Muscle layer of duodenum (tissue), 2 donors: Measurements from ENCODE around the gene COX7A2.

ENCODE experiments used
- H3K27ac ChIP-seq: one replicate; pipeline ENCODE4 v1.7.0; 2013; ENCODE audit warnings: mild to moderate bottlenecking, low read length
- H3K27me3 ChIP-seq: one replicate; pipeline ENCODE4 v1.7.0; 2013; ENCODE audit warnings: low read depth, mild to moderate bottlenecking, control low read depth, low read length
- H3K36me3 ChIP-seq, 2 donors: one replicate each; pipeline ENCODE4 v1.7.0; 2013; ENCODE audit warnings: low read length in 2 of 2, control low read depth in 1 of 2, mild to moderate bottlenecking in 1 of 2; ENCODE audit not compliant: insufficient read depth in 2 of 2, control insufficient read depth in 1 of 2
- H3K4me1 ChIP-seq, 2 donors: one replicate each; pipeline ENCODE4 v1.7.0; 2013; ENCODE audit warnings: low read length in 2 of 2, mild to moderate bottlenecking in 2 of 2, control low read depth in 1 of 2, moderate library complexity in 1 of 2; ENCODE audit not compliant: insufficient read depth in 2 of 2, control insufficient read depth in 1 of 2
- H3K4me3 ChIP-seq, 2 donors: one replicate each; pipeline ENCODE4 v1.7.0; 2013; ENCODE audit warnings: low read length in 2 of 2, low read depth in 1 of 2, mild to moderate bottlenecking in 1 of 2
- H3K9me3 ChIP-seq, 2 donors: one replicate each; pipeline ENCODE4 v1.7.0; 2013; ENCODE audit warnings: low read length in 2 of 2, control low read depth in 1 of 2, mild to moderate bottlenecking in 1 of 2; ENCODE audit not compliant: control insufficient read depth in 1 of 2
- donor health status: healthy.

The COX7A2 gene

DNA sequence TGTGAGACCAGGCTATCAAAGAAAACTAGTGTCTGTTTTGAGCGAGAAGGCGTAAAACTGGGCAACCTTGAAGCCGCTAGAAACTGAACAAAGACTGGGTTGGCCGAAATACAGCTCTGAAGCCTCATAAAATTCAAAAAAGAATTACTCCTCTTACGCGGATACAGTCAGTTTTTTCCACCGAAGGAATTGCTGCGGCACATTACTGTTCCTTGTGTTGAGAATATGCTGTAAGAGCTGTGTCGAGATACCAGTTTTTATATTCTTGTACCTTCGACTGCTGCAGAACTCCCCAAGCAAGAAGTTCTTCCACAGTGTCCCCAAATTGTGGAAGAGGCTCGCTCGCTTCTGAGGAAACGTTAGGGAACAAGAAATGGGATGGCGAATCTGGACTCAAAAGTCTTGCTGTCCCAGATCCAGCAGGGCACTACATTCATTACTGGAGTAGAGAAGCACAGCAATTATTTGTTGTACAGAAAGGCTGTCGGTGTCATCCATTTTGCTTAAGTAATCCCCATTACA, 523 bp upstream of the COX7A2 start:
- peaks cover 11 to 13% of the 10 kb centered on the region in 2 donors for H3K36me3 ChIP-seq
- H3K27me3 ChIP-seq, result no peaks in the 10 kb centered on the region
- H3K27ac ChIP-seq, result peak overlapping the region; percentile 100
- H3K4me1 ChIP-seq, result peaks cover 3 to 27% of the 10 kb centered on the region in 2 donors
- H3K4me3 ChIP-seq, result peak overlapping the region; percentile 70 to 99
- H3K9me3 ChIP-seq, result no peaks in the 10 kb centered on the region

DNA sequence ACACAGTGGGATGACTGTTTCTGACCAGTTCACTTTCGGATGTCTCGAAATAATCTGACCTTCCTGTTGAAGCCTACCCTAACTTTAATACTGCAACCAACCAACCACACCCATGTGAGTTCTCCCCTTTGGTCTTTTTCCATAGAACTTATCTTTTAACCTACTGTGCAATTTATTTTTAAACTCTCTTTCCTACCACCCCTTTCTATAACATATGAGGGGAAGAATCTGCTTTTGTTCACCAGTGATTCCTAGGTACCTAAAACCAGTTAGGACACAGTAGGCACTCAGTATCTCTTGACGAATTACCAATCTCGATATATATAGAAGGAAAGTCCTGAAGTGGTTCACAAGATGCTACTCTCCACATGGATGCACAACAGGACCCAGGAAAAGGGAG, 7.0 kb downstream of the COX7A2 start:
- Histone ChIP-seq H3K27me3 (no peaks in the 10 kb centered on the region), H3K4me3 (no peak overlapping the region), H3K36me3 (peaks cover 29 to 30% of the 10 kb centered on the region in 2 donors)

DNA sequence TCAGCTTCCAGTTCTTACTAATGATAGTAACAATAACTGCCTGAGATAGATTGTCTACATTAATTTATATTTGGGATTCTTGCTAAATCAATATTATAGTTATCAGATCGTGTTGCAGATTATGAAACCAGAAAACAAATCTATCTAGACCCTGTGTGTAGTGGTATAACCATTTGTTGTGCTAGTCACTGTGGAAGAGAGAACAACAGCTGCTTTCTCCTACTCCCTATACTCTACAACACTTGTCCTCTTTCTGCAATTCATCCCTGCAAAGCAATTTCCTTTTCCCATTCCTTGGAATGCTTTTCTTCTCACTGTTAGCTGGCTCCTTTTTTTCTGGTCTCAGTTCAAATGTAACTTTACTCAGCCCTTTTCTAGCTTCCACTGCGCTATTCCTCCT, 8.3 kb downstream of the COX7A2 start:
- no peaks in the 10 kb centered on the region for H3K9me3 ChIP-seq
- peaks cover 22% of the 10 kb centered on the region in 2 donors for H3K36me3 ChIP-seq
- H3K27ac ChIP-seq, result no peak overlapping the region
- H3K27me3 ChIP-seq, result no peaks in the 10 kb centered on the region
- H3K4me3 ChIP-seq, result no peak overlapping the region
- peaks cover 0 to 22% of the 10 kb centered on the region in 2 donors for H3K4me1 ChIP-seq

More for the DNA sequence above, 7.0 kb downstream of the COX7A2 start:
- no peak overlapping the region for H3K27ac ChIP-seq
- no peaks in the 10 kb centered on the region for H3K9me3 ChIP-seq
- peaks cover 3 to 28% of the 10 kb centered on the region in 2 donors for H3K4me1 ChIP-seq

DNA sequence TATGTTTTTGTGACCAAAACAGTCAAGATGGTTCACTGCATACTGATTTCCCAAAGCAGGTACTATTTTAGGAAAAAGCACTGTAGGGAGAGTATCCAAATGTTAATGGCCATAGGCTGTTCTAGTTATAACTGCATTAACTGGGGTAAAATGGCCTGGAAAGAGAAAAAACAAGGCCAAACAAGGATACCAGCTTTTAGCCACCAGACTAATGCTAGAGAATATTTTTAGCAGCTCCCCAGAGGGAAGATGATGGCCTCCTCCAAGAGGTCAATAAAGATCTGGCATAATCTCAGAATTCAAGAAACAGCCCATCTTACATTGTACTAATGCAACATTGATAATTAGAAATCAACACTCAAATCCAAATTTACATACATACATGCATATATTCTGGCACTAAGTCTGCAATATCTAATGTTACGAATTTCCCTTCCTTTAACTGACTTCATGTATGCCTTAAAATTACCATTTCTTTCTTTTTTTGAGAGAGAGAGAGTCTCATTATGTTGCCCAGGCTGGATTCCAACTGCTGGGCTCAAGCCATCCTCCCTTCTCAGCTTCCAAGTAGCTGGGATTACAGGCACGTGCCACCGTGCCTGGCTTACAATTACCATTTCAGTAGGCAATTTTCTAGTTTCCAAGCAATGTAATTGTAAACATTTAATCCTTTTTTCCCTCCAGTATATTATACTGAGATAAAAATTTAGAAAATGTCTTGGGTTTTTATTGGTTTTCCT, 9.3 kb downstream of the COX7A2 start:
- Histone ChIP-seq H3K27ac (no peak overlapping the region), H3K27me3 (no peaks in the 10 kb centered on the region), H3K36me3 (peaks cover 19 to 20% of the 10 kb centered on the region in 2 donors), H3K9me3 (no peaks in the 10 kb centered on the region), H3K4me1 (peaks cover 0 to 23% of the 10 kb centered on the region in 2 donors), H3K4me3 (no peak overlapping the region)

DNA sequence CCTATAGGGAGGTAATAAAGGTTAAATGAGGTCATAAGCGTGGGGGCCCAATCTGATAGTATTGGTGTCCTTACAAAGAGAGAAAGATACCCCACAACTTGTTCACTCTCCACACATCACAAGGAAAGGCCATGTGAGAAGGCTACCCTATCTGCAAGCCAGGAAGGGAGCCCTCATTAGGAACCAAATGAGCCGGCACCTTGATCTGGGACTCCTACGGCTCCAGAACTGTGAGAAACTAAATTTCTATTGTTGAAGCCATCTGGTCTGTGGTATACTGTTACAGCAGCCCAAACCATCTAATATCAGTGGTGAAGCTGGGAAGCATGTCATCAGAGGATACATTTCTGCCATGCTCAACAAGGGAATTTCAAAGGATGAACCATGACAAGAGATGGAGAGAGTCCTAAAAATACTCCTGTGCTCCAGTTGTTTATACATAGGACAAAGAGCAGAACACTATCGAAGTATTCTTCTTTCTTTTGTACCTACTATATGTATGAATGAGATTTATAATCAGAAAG, 10.4 kb downstream of the COX7A2 start:
- H3K4me3 ChIP-seq, result no peak overlapping the region
- peaks cover 14 to 15% of the 10 kb centered on the region in 2 donors for H3K36me3 ChIP-seq
- H3K4me1 ChIP-seq, result peaks cover 0 to 23% of the 10 kb centered on the region in 2 donors
- H3K27me3 ChIP-seq, result no peaks in the 10 kb centered on the region
- no peak overlapping the region for H3K27ac ChIP-seq
- no peaks in the 10 kb centered on the region for H3K9me3 ChIP-seq

DNA sequence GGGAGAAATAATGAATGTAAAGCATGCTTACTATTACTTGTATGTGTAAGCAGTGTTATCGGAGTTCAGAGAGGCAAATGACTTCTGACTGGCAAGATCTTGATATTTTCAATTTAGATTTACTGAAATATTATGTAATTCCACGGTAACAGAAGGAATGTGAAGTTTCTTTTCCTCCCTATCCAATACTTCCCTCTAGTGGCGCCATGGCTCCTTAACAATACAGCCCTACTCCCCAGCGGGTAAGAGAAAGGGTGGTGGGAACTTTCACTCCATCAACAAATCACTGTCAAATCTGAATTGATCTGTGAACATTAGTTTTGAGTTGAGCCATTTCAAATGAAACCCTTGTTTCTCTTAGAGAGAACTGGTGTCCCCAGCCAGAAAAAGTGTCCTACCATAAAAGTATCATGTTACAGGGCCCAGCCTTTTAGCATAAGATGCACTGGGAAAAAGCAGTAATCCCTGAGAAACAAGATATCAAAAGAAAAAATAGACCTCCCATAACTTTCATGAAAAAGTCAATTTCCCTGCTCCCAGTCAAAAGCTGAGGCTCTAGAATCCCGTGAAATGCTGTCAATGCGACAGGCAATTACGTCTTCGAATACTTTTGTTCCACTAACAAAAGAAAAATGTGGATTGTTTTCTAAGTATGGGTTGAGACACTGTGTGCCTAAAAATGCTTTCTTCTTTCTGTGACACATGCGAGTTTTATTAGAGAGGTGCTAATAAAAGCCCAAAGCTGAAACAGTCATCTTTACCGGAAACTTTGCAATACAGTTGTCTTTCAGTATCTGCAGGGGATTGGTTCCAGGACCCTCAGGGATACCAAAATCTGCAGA, 12.9 kb downstream of the COX7A2 start:
- Histone ChIP-seq H3K9me3 (no peaks in the 10 kb centered on the region), H3K4me3 (no peak overlapping the region), H3K27me3 (no peaks in the 10 kb centered on the region), H3K36me3 (no peaks in the 10 kb centered on the region), H3K4me1 (peaks cover 0 to 23% of the 10 kb centered on the region in 2 donors), H3K27ac (no peak overlapping the region)

DNA sequence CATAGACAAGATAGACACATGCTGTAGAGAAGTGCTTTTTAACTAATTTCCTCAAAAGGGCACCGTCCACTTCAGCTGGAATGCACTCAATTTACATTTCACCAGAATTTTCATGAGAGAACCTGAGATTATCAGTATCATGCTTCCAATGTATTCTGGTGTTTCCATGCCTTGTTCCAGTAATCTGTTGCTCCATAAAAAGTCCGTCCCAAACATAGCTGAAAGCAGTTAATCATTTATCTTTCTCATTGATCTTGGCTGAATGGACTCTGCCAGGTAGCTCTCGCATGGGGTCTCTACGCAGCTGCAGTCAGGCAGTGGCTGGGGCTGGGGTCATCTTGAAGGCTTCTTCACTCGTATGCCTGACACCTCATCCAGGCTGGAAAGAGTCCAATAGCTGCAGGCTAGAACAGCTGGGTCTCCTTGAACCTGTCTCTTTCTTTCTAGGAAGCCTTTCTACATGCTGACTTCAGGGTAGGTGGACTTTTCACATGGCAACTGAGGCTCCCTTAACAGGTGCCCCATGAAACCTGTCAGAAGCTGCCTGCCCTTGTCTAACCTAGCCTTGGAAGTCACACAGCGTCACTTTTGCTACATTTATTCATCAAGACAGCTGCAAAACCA, 19.2 kb downstream of the COX7A2 start:
- Histone ChIP-seq H3K27ac (no peak overlapping the region), H3K36me3 (no peaks in the 10 kb centered on the region), H3K4me3 (no peak overlapping the region), H3K9me3 (no peaks in the 10 kb centered on the region), H3K4me1 (no peaks in the 10 kb centered on the region), H3K27me3 (no peaks in the 10 kb centered on the region)

DNA sequence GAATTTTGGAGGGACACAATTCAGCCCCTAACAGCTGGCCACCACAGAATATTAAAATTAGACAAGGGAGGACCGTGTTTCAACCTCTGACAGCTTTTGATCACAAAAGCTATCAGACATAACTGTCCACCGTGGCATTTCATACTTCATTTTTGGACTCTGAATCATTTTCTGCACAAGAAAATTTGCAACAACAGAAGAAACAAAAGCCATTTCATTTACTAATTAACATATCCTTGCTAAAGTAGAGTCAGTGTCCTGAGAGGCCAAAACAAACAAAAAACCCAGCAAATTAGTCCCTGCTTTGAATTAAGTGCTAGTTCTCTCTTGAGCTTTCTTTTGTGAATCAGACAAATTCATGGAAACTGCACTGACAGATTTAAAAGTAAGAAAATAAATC, 20.2 kb downstream of the COX7A2 start:
- Histone ChIP-seq H3K4me3 (no peak overlapping the region), H3K4me1 (no peaks in the 10 kb centered on the region), H3K27ac (no peak overlapping the region), H3K27me3 (no peaks in the 10 kb centered on the region), H3K9me3 (no peaks in the 10 kb centered on the region), H3K36me3 (no peaks in the 10 kb centered on the region)

DNA sequence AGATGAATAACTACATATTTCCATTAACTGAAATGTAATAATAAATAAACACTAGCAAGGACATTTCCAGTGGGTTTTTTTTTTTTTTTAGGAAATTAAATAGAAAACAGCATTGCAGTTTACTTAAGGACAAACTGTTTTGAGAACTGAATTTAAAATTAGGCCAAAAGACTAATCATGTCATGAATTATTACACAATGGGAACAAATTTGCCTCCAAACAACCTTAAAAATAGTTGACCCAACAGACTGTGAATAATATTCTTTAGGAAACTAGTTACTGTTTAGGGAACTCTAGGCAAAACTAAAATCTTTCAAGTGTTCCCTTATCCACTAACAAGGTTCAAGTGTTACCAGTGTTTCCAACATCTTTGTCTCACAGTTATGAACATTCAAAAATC, 21.3 kb downstream of the COX7A2 start:
- Histone ChIP-seq H3K9me3 (no peaks in the 10 kb centered on the region), H3K4me1 (no peaks in the 10 kb centered on the region), H3K27ac (no peak overlapping the region)

DNA sequence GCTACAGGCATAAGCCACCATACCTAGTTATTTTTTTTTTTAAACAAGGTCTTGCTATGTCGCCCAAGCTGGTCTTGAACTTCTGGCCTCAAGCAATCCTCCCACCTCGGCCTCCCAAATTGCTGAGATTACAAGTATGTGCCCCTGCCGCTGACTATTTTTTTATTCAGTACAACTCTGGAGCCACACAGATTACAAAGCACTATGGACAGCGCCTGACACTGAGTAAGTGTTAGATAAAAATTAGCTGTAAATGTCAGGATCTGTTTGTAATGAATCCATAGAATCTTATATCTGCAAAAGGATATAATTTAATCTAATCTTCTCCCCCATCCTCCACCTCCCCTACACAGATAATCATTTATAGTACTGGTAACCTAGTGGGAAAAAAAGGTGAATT, 22.5 kb downstream of the COX7A2 start:
- Histone ChIP-seq H3K27me3 (no peaks in the 10 kb centered on the region), H3K27ac (no peak overlapping the region), H3K36me3 (no peaks in the 10 kb centered on the region), H3K4me1 (no peaks in the 10 kb centered on the region), H3K4me3 (no peak overlapping the region), H3K9me3 (no peaks in the 10 kb centered on the region)

More for the DNA sequence above, 21.3 kb downstream of the COX7A2 start:
- Histone ChIP-seq H3K4me3 (no peak overlapping the region), H3K27me3 (no peaks in the 10 kb centered on the region), H3K36me3 (no peaks in the 10 kb centered on the region)

DNA sequence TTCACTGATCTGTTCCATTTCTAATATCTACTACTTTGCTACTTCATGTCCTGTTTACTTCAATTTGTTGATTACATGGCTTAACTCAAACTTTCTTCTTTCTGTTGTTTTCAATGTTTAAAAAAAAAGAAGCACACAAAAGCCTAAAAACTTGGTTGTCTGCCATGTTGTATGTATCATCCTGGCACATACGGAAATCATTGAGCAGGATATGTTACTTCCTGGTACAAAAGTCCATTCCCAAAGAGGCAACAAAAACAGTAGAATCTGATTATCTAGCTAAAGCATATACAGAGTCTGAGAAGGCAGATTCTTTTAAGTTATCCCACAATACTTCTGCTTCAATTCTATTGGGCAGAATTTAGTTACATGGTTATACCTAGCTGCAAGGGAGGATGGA, 23.2 kb downstream of the COX7A2 start:
- Histone ChIP-seq H3K9me3 (no peaks in the 10 kb centered on the region), H3K27me3 (no peaks in the 10 kb centered on the region), H3K4me1 (no peaks in the 10 kb centered on the region), H3K27ac (no peak overlapping the region), H3K4me3 (no peak overlapping the region), H3K36me3 (no peaks in the 10 kb centered on the region)
